Measurements from ENCODE around the gene TTLL6.
"Not testable (repeated sequence)": the region's sequence is repeated elsewhere in the genome, so short reads cannot be mapped to it uniquely, and the experiment has no call there.

DNA sequence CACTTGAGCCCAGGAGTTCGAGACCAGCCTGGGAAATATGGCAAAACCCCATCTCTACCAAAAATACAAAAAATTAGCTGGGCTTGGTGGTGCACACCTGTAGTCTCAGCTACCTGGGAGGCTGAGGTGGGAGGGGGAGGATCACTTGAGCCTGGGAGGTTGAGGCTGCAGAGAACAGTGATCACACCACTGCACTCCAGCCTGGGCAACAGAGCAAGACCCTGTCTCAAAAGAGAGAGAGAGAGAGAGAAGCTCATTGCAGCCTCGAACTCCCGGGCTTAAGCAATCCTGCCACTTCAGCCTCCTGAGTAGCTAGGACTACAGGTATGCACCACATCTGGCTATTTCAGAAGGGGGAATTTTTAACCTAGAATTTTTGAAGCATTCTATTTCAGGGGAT is 100.5 kb downstream of the TTLL6 start:
- TF ChIP-seq TCF7 (CRISPR knock-in tag; IDR thresholded peaks at IDR 0.05; ENCODE audit: low read depth) = not testable (repeated sequence)
- TF ChIP-seq, protein P1, sequence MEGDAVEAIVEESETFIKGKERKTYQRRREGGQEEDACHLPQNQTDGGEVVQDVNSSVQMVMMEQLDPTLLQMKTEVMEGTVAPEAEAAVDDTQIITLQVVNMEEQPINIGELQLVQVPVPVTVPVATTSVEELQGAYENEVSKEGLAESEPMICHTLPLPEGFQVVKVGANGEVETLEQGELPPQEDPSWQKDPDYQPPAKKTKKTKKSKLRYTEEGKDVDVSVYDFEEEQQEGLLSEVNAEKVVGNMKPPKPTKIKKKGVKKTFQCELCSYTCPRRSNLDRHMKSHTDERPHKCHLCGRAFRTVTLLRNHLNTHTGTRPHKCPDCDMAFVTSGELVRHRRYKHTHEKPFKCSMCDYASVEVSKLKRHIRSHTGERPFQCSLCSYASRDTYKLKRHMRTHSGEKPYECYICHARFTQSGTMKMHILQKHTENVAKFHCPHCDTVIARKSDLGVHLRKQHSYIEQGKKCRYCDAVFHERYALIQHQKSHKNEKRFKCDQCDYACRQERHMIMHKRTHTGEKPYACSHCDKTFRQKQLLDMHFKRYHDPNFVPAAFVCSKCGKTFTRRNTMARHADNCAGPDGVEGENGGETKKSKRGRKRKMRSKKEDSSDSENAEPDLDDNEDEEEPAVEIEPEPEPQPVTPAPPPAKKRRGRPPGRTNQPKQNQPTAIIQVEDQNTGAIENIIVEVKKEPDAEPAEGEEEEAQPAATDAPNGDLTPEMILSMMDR (IDR thresholded peaks at IDR 0.05) = not testable (repeated sequence)

Data from WTC11 (cell line).